Measurements from ENCODE around the gene CYP46A1.

GRCh38 chr14:99671235-99672224, 12.6 kb upstream of the CYP46A1 start:
- no peak for TF ChIP-seq EZH2 (IDR thresholded peaks at IDR 0.05; ENCODE audit: insufficient read depth, poor library complexity, severe bottlenecking)
- no peak for TF ChIP-seq EZH2phosphoT487 (IDR thresholded peaks at IDR 0.05; ENCODE audit: insufficient read depth, low read depth)

Data from GM23248 (cell line).